PC-3 (cell line): ENCODE data around the gene CACNA1S. TPM values are rescaled to one million over a fixed set of nuclear protein-coding genes. Genes with fewer than 3 reads are reported as not detected.

Source experiments
- ATAC-seq: fragments of 200-7000 bp; cut with Tn5 transposase; 2 replicates; pipeline ENCODE4 v1.9.1; 2020; ENCODE audit warnings: mild to moderate bottlenecking, moderate library complexity
- BruUV-seq: library from RNA; stranded (reverse); fragments of 400-500 nt; replicated peaks from 2 replicates; lab custom pipeline; 2021; lab: Mats Ljungman, UMichigan
- CTCF ChIA-PET: fragments of 300-600 bp; sonication (Branson Sonifier 250); formaldehyde crosslinking; loops from one replicate; lab custom pipeline; 2022; ENCODE audit warnings: antibody characterized with exemption; lab: Charles Lee
- POLR2A ChIA-PET: fragments of 300-600 bp; sonication (Branson Sonifier 250); formaldehyde crosslinking; loops from one replicate; lab custom pipeline; 2022; ENCODE audit warnings: antibody characterized with exemption; ENCODE audit not compliant: unreplicated experiment; lab: Charles Lee
- DNase-seq: peaks from one replicate; pipeline ENCODE4 v3.0.0-alpha.2; 2015
- H2AFZ ChIP-seq: fragments of 300-600 bp; sonication (generic); 2 replicates; pipeline ENCODE4 v1.6.0; 2016; ENCODE audit warnings: antibody characterized with exemption, low read length
- H3F3A ChIP-seq: fragments of 300-600 bp; sonication (generic); one replicate; pipeline ENCODE4 v1.6.0; 2017; ENCODE audit warnings: antibody characterized with exemption, low read length, control low read depth, mild to moderate bottlenecking; ENCODE audit not compliant: unreplicated experiment
- H3K27ac ChIP-seq: fragments of 300-600 bp; sonication (generic); 2 replicates; pipeline ENCODE4 v1.5.1; 2016; ENCODE audit warnings: mild to moderate bottlenecking, low read length
- H3K27me3 ChIP-seq: fragments of 300-600 bp; sonication (generic); 2 replicates; pipeline ENCODE4 v1.6.1; 2016; ENCODE audit warnings: low read length, mixed read lengths
- H3K36me3 ChIP-seq: fragments of 300-600 bp; sonication (generic); 2 replicates; pipeline ENCODE4 v1.6.1; 2016; ENCODE audit warnings: low read depth, mixed run types, low read length, mixed read lengths
- H3K4me1 ChIP-seq: fragments of 300-600 bp; sonication (generic); 2 replicates; pipeline ENCODE4 v1.5.1; 2016; ENCODE audit warnings: low read length; ENCODE audit not compliant: insufficient read depth
- H3K4me2 ChIP-seq: fragments of 300-600 bp; sonication (generic); 2 replicates; pipeline ENCODE4 v1.6.0; 2016; ENCODE audit warnings: low read length
- H3K4me3 ChIP-seq: fragments of 300-600 bp; sonication (generic); 2 replicates; pipeline ENCODE4 v1.5.1; 2016; ENCODE audit warnings: mild to moderate bottlenecking, low read length, mixed read lengths
- H3K79me2 ChIP-seq: fragments of 300-600 bp; sonication (generic); 2 replicates; pipeline ENCODE4 v1.6.1; 2017; ENCODE audit warnings: low read length, mixed read lengths
- H3K9ac ChIP-seq: fragments of 300-600 bp; sonication (generic); 2 replicates; pipeline ENCODE4 v1.6.0; 2016; ENCODE audit warnings: mild to moderate bottlenecking, low read length
- H3K9me2 ChIP-seq: fragments of 300-600 bp; sonication (generic); replicated peaks from 2 replicates; pipeline ENCODE4 v1.6.1; 2016; ENCODE audit warnings: mixed run types, low read length, mixed read lengths
- H3K9me3 ChIP-seq: fragments of 300-600 bp; sonication (generic); 2 replicates; pipeline ENCODE4 v1.6.1; 2016; ENCODE audit warnings: low read length, mixed read lengths
- H4K20me1 ChIP-seq: fragments of 300-600 bp; sonication (generic); 2 replicates; pipeline ENCODE4 v1.6.1; 2016; ENCODE audit warnings: low read length, mixed read lengths
- CTCF ChIP-seq: fragments of 300-600 bp; sonication (generic); conservative IDR thresholded peaks from 2 replicates; pipeline ENCODE4 v1.5.1; 2017; ENCODE audit warnings: antibody characterized with exemption, low read depth, mild to moderate bottlenecking, low read length
- EZH2 ChIP-seq: fragments of 300-600 bp; sonication (generic); IDR thresholded peaks from one replicate; pipeline ENCODE4 v1.6.1; 2017; ENCODE audit warnings: antibody characterized with exemption, mild to moderate bottlenecking, low read length; ENCODE audit not compliant: unreplicated experiment
- EZH2phosphoT487 ChIP-seq: fragments of 300-600 bp; sonication (generic); IDR thresholded peaks from 2 replicates; pipeline ENCODE4 v1.6.1; 2018; ENCODE audit warnings: mild to moderate bottlenecking, antibody characterized with exemption, low read length, borderline replicate concordance
- intact Hi-C: fragments of 100-400 bp; cut with micrococcal nuclease; formaldehyde crosslinking; loops from 2 replicates; pipeline ENCODE4 v1.9.0; 2023
- total RNA-seq: library from RNA; depleted of rRNA; stranded (reverse); fragments of >200 nt; gene quantifications from 2 replicates; pipeline ENCODE4 v1.2.3, GENCODE V29; 2014

Gene CACNA1S
- total RNA-seq, 1 experiment from 2014 or later = not detected

GRCh38 chr1:201125800-201126199 lies 13.6 kb upstream of the CACNA1S start:
- TF ChIP-seq EZH2 (no peak), CTCF (no peak), EZH2phosphoT487 (no peak)
- POLR2A ChIA-PET = no interaction called here
- ATAC-seq (no peak), DNase-seq (no peak)
- Histone ChIP-seq H4K20me1 (no peaks in the 10 kb centered on the region), H3K4me1 (peaks cover 38% of the 10 kb centered on the region), H3K79me2 (no peaks in the 10 kb centered on the region), H2AFZ (no peak overlapping the region), H3K4me2 (no peak overlapping the region), H3F3A (no peaks in the 10 kb centered on the region), H3K27ac (no peak overlapping the region), H3K4me3 (no peak overlapping the region), H3K9me3 (no peaks in the 10 kb centered on the region), H3K9me2 (no peaks in the 10 kb centered on the region), H3K27me3 (no peaks in the 10 kb centered on the region), H3K9ac (no peak overlapping the region), H3K36me3 (no peaks in the 10 kb centered on the region)
- no TSS peak for BruUV-seq
- intact Hi-C loops = loop anchor here (1.0 to 5.0 kb wide), 5 partner anchors 12 to 222 kb away; partner anchors contain the start of gene TMEM9
- CTCF ChIA-PET = interaction anchor here (1.0 to 1.2 kb wide), 2 partner anchors 97 to 104 kb away, joined by 4 read pairs; no protein-coding TSS in a partner anchor

GRCh38 chr1:201125019-201125418 lies 12.8 kb upstream of the CACNA1S start:
- Histone ChIP-seq H2AFZ (no peak overlapping the region), H3K36me3 (no peaks in the 10 kb centered on the region), H3K9me2 (no peaks in the 10 kb centered on the region), H3K27ac (no peak overlapping the region), H3K4me2 (no peak overlapping the region), H3K9ac (no peak overlapping the region), H3K27me3 (no peaks in the 10 kb centered on the region), H3K4me3 (no peak overlapping the region), H3K9me3 (no peaks in the 10 kb centered on the region), H3F3A (no peaks in the 10 kb centered on the region), H3K79me2 (no peaks in the 10 kb centered on the region), H4K20me1 (no peaks in the 10 kb centered on the region), H3K4me1 (peaks cover 38% of the 10 kb centered on the region)
- DNase-seq (no peak), ATAC-seq (no peak)
- intact Hi-C loops = loop anchor here (5.0 kb wide), 1 partner anchor 222 kb away; no protein-coding TSS in a partner anchor
- no peak for TF ChIP-seq EZH2phosphoT487
- TF ChIP-seq EZH2 = no peak
- no peak for TF ChIP-seq CTCF
- POLR2A ChIA-PET = interaction anchor here (0.5 kb wide), 1 partner anchor 29 kb away, joined by 7 read pairs; the partner anchor contains the start of gene TMEM9
- BruUV-seq = no TSS peak
- CTCF ChIA-PET = no interaction called here

- no peaks in the 10 kb centered on the region for H3F3A ChIP-seq
- no peaks in the 10 kb centered on the region for H4K20me1 ChIP-seq
- no peak for ATAC-seq
- POLR2A ChIA-PET = no interaction called here
- no peaks in the 10 kb centered on the region for H3K79me2 ChIP-seq
- no peak overlapping the region for H3K9ac ChIP-seq
- intact Hi-C loops = no loop called here
- no peaks in the 10 kb centered on the region for H3K9me3 ChIP-seq
- H3K4me1 ChIP-seq = peaks cover 38% of the 10 kb centered on the region
- no peak overlapping the region for H3K27ac ChIP-seq
- BruUV-seq = no TSS peak
- no peak overlapping the region for H2AFZ ChIP-seq
- CTCF ChIA-PET = interaction anchor here (0.6 kb wide), 1 partner anchor 42 kb away, joined by 4 read pairs; no protein-coding TSS in a partner anchor
- H3K9me2 ChIP-seq = no peaks in the 10 kb centered on the region
- H3K36me3 ChIP-seq = no peaks in the 10 kb centered on the region
- TF ChIP-seq CTCF (no peak), EZH2phosphoT487 (no peak), EZH2 (no peak)
- H3K27me3 ChIP-seq = no peaks in the 10 kb centered on the region
- peak overlapping the region; percentile 8 for H3K4me2 ChIP-seq
- DNase-seq = peak; percentile 71
- no peak overlapping the region for H3K4me3 ChIP-seq
Measured at GRCh38 chr1:201123866-201124265, 11.6 kb upstream of the CACNA1S start.
